Activated CD4-positive, alpha-beta T cell treated with anti-CD3 and anti-CD28 coated beads for 48 hours (primary cell): Measurements from ENCODE around the gene PIP5K1B.

Source experiments
- DNase-seq: peaks from one replicate; pipeline ENCODE4 v3.0.0-alpha.2; 2020

PIP5K1B gene

GRCh38 chr9:68740561-68740960, 35.5 kb downstream of the PIP5K1B start:
- no peak for DNase-seq

GRCh38 chr9:68741234-68741633, 36.2 kb downstream of the PIP5K1B start:
- no peak for DNase-seq

DNA sequence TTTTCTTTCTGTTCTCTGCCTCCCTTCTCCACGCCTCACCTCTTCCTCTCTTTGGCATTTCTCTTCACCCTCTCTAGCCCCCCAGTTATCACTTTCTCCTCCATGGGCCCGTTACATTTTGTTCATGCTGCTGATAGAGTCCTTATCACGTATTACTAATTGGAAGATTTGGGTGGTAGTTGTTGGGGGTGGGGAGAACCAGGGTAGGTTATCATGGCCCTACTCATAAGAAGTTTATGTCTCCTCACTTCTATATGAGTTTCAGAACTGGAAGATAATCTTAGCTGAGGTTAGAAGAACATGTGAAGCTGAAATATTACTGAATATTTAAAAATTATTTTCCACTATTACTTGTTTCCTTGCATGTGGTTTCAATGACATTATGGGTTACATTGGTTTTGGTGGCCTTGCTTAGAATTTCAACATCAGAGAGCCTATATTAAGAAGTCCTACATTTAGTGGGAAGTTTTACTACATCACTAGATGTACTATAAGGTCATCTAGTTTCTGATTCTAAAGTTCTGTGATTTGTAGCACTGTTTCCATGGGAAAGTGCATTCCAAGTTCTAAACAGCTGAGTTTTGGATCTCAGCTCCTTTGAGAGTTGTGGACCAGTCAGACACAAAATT, 36.8 kb downstream of the PIP5K1B start:
- DNase-seq, result no peak

DNA sequence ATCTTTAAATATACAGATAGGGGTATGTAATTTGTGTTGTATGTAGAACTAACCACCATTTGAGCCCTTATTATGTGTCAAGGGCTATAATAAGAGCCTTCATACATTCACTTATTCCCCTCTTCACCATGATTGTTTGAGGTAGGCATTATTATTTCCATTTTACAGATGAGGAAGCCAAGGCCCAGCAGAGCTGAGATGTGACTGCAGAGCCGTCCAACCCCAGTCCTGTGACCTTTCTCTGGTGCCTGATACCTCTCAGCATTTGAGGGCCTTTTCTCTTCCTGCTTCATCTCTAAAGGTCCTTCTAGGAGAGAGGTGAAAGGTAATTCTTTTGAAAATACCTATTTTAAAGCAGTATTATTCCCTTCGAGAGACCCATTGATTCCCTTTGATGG, 37.3 kb downstream of the PIP5K1B start:
- no peak for DNase-seq

- no peak for DNase-seq
Measured at GRCh38 chr9:68744426-68744825, 39.4 kb downstream of the PIP5K1B start.

- no peak for DNase-seq
Measured at GRCh38 chr9:68746525-68746924, 41.5 kb downstream of the PIP5K1B start.

DNA sequence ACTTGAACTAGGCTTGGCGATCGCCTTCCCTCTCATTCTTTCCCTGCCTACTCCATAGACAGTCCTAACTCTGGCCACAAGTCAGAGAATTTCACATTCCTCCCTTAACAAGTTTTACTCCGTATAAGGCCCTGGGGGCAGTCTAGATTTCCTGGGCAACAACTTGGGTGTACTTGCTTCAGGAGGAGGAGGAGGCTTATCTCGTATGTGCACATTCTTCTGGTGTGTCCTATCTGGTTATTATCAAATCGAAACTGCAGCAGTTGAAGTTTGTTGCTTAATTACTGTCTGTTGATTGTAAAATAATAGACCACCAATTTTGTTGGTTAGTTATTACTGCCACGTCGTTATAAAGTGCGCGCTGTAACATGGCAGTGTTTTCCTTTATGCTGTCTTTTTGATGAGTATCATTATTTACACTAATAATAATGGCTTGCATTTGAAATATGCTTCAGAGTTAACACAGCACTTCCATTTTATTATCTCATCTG, 42.0 kb downstream of the PIP5K1B start:
- no peak for DNase-seq

DNA sequence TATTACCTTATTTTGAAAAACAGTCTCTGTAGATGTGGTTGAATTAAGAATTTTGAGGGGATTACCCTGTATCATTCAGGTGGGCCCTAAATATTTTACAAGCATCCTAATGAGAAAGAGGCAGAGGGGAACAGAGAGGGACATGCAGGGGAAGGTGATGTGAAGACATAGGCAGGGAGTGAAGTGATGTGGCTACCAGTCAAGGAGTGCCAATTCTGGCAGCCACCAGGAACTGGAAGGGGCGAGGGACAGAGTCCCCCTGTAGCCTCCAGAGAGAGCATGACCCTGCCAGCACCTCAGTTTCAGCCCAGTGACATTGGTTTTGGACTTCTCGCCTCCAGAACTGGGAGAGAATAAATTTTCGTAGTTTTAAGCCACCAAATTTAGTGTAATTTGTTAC, 44.1 kb downstream of the PIP5K1B start:
- no peak for DNase-seq

- no peak for DNase-seq
Measured at GRCh38 chr9:68749579-68750159, 44.6 kb downstream of the PIP5K1B start.

DNA sequence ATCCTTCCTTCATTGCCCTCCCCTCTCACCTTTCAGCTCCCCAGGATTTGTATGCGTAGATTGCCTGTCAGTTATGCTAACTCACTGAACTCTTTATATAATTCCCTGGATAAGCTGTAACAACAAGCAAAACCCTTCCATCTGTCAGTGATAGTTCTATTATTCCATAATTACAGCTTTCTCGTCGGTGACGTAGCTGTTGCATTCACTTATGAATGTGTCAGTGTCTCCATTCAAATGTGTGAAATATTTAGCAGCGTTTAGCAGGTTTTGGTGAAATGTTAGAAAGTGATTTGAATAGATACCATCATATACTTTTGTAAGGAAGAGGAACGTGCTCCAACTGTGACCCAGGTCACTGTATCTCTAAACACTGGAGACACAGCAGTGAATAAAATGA, 45.2 kb downstream of the PIP5K1B start:
- DNase-seq, result no peak

- DNase-seq, result no peak
Measured at GRCh38 chr9:68750786-68751185, 45.7 kb downstream of the PIP5K1B start.

DNA sequence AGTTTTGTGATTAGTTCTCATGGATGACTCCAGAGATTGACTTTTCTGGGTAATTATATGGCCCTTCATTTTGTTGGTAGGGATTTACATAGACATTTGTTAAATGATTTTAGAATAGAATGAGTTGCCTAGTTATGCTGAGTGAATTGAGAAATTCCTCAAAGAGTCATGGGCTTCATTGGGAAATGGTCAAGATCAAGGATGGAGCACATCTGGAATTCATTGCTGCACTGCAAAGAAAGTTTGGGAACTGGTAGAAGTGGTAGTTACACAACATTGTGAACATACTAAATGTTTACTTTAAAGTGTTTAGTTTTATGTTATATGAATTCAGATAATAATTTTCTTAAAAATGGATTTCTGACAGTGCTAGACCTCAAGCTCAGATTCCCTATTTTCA, 46.5 kb downstream of the PIP5K1B start:
- DNase-seq, result no peak

DNA sequence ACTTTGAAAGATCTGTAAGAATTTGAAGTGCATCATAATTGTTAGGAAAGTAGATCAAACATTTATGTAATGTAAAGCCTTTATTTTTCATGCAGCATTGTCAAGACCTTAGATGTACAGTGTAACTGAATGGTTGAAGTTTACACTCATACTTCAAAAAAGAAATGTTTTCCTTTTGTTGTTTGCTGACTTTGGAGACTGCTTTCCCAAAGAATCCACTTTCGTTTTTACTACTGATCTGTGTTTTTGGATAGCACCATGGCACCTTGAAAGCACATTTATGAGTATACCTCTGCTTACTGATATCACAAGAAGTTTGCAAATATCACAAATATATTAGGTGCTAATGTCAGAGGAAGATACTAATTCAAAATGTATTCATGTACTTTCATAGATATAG, 50.0 kb downstream of the PIP5K1B start:
- no peak for DNase-seq

- no peak for DNase-seq
Measured at GRCh38 chr9:68755752-68756151, 50.7 kb downstream of the PIP5K1B start.

GRCh38 chr9:68759981-68760673, 55.1 kb downstream of the PIP5K1B start:
- DNase-seq, result no peak

DNA sequence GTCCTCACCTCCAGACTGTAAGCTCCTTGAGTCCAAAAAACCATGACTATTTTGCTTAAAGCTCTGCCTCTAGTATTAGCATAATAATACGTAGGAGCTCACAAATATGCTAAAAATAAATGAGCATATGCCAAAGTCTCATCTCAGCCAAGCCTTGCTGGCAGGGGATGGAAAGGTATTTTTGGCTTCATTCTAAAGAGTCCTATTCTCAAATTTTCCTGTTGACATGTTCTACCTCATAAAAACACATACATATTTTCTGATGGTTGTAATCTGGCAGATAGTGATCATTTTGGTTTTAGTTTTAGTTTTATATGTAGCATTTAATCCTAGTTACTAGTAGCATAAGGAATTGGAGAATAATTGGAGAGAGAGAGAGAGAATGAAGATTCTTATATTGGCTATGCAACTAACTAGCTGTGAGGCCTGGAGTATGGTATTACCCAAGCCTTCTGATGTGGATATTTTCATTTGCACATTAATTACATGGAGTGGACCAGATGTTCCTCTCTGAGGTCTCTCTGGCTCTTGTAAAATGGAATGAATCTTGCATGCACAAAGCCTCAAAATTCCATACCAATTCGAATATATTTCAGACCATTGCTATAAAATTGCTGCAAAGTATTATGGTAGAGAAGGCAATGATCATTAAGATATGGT, 55.8 kb downstream of the PIP5K1B start:
- DNase-seq, result no peak

GRCh38 chr9:68762570-68762969, 57.5 kb downstream of the PIP5K1B start:
- DNase-seq, result no peak

- DNase-seq, result no peak
Measured at GRCh38 chr9:68763104-68763503, 58.1 kb downstream of the PIP5K1B start.

DNA sequence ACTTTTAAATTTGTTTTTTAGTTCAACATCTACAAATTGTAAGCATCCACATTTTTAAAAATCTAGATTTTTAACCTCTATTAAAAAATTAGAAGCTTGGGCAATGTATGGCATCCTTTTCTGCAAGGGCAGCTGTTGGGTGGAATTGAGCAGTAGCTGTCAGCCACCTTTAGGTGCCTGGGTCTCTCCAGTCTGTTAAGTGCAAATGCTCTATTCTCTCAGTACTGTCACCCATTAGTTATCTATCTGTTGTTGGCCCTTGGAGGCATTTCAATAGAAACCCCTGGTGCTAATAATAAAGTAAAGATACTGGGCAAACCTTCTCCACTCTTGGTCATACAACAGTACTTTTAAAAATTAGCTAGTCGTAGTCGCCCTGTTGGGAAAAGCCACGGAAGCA, 63.6 kb downstream of the PIP5K1B start:
- no peak for DNase-seq

DNA sequence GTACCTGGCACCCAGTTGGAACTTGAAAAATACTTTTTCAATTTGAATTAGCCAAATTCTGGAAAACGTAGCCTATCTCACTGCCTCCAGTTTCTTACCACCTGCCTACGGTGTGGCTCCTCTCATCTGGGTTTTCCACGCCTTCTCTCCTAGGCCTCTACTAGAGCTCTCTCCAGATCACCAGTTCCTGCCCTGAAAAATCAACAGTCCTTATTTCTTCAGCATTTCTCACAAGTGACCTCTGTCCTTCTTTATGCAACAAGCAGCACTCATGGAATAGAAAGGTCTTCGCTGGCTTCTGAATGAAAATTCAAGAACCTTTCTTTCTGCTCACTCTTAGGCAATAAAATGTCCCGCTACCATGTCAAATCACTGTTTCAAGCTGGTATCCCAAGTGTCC, 64.8 kb downstream of the PIP5K1B start:
- no peak for DNase-seq

- no peak for DNase-seq
Measured at GRCh38 chr9:68771376-68771775, 66.3 kb downstream of the PIP5K1B start.

GRCh38 chr9:68775003-68775730, 70.1 kb downstream of the PIP5K1B start:
- DNase-seq, result no peak
